ENCODE results near the gene SLC35B2. TPM values are rescaled to one million over a fixed set of nuclear protein-coding genes. Genes with fewer than 3 reads are reported as not detected.

SLC35B2 gene
- total and polyA plus RNA-seq, 2 experiments from 2014 or later = 74.1 to 104 TPM

DNA sequence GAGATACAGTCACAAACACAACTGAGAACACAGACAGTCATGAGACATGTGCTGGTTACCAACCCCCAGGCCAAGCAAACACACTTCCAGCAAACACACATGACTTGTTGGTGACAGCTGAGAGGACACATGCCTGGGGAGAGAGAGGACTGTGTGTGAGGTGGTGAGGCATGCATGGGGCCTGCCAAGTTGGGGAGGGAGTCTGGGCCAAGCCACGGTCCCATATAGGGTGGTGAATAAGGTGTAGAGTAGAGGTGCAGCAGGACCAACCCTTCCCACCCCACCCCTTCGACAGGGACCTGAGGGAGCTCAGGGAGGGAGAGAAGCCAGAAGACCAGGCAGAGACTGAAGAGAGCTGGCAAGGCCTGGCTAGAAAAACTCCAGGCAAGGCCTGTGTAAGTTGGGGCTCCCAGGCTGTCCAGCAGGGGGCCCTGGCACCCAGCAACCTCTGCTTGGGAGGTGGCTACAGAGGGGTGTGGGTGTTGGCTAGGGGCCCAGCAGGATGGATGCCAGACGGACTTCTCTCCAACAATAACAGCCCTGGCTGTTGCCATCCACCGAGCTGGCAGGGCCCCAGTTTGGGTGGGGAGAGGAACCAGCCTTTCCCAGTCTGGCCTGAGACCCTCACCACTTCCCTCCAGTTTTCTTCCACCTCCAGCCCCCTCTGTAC is 35.9 kb downstream of the SLC35B2 start:
- H3K27me3 ChIP-seq = no peaks in the 10 kb centered on the region
- peak; percentile 88 for DNase-seq (ENCODE audit: low spot score)
- no peak overlapping the region for H3K4me3 ChIP-seq
- TF ChIP-seq EZH2phosphoT487 (IDR thresholded peaks at IDR 0.05; ENCODE audit: low read depth, severe bottlenecking, unreplicated experiment) = no peak
- TF ChIP-seq, protein P1, sequence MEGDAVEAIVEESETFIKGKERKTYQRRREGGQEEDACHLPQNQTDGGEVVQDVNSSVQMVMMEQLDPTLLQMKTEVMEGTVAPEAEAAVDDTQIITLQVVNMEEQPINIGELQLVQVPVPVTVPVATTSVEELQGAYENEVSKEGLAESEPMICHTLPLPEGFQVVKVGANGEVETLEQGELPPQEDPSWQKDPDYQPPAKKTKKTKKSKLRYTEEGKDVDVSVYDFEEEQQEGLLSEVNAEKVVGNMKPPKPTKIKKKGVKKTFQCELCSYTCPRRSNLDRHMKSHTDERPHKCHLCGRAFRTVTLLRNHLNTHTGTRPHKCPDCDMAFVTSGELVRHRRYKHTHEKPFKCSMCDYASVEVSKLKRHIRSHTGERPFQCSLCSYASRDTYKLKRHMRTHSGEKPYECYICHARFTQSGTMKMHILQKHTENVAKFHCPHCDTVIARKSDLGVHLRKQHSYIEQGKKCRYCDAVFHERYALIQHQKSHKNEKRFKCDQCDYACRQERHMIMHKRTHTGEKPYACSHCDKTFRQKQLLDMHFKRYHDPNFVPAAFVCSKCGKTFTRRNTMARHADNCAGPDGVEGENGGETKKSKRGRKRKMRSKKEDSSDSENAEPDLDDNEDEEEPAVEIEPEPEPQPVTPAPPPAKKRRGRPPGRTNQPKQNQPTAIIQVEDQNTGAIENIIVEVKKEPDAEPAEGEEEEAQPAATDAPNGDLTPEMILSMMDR (IDR thresholded peaks at IDR 0.05; ENCODE audit: poor library complexity) = peak; percentile 62
- H3K79me2 ChIP-seq = peaks cover 8% of the 10 kb centered on the region
- peak overlapping the region; percentile 16 for H3K4me2 ChIP-seq
- peaks cover 54% of the 10 kb centered on the region for H3K4me1 ChIP-seq (ENCODE audit: insufficient read depth)
- peak overlapping the region; percentile 20 for H3K27ac ChIP-seq
- no peaks in the 10 kb centered on the region for H3K9me2 ChIP-seq (replicated peaks; ENCODE audit: insufficient read depth)
- H3K36me3 ChIP-seq (replicated peaks; ENCODE audit: insufficient read depth, low read depth) = no peaks in the 10 kb centered on the region
- H4K20me1 ChIP-seq (ENCODE audit: insufficient read depth, poor library complexity, severe bottlenecking) = no peaks in the 10 kb centered on the region
- no peaks in the 10 kb centered on the region for H3K9me3 ChIP-seq (ENCODE audit: low read depth)
- H2AFZ ChIP-seq = no peak overlapping the region
- WGBS (ENCODE audit: low lambda C conversion rate, missing lambda C conversion rate) = 41% methylated on average over 4 of the region's 4 CpGs

DNA sequence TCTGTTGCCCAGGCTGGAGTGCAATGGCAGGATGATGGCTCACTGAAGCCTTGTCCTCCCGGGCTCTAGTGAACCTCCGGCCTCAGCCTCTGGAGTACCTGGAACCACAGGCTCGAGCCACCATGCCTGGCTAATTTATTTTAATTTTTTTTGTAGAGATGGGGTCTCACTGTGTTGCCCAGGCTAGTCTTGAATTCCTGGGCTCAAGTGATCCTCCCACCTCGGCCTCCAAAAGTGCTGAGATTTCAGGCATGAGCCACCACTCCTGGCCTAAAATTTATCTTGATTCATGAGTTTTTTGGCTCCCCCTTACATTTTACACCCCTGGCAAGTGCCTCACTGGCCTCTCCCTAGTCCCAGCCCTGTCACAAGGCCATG is 36.4 kb downstream of the SLC35B2 start:
- Histone ChIP-seq H3K4me3 (no peak overlapping the region), H3K36me3 (replicated peaks; ENCODE audit: insufficient read depth, low read depth) (no peaks in the 10 kb centered on the region), H3K9me2 (replicated peaks; ENCODE audit: insufficient read depth) (no peaks in the 10 kb centered on the region), H3K4me2 (no peak overlapping the region), H3K27ac (peak overlapping the region; percentile 20), H4K20me1 (ENCODE audit: insufficient read depth, poor library complexity, severe bottlenecking) (no peaks in the 10 kb centered on the region), H3K4me1 (ENCODE audit: insufficient read depth) (peaks cover 49% of the 10 kb centered on the region), H3K27me3 (no peaks in the 10 kb centered on the region), H2AFZ (no peak overlapping the region), H3K79me2 (peaks cover 8% of the 10 kb centered on the region), H3K9me3 (ENCODE audit: low read depth) (no peaks in the 10 kb centered on the region)
- no peak for DNase-seq (ENCODE audit: low spot score)
- TF ChIP-seq, protein P1 (IDR thresholded peaks at IDR 0.05; ENCODE audit: poor library complexity) = no peak
- TF ChIP-seq EZH2 (IDR thresholded peaks at IDR 0.05; ENCODE audit: borderline replicate concordance) (no peak), EZH2phosphoT487 (IDR thresholded peaks at IDR 0.05; ENCODE audit: low read depth, severe bottlenecking, unreplicated experiment) (no peak)
- WGBS (ENCODE audit: low lambda C conversion rate, missing lambda C conversion rate) = 94% methylated on average over 4 of the region's 4 CpGs

DNA sequence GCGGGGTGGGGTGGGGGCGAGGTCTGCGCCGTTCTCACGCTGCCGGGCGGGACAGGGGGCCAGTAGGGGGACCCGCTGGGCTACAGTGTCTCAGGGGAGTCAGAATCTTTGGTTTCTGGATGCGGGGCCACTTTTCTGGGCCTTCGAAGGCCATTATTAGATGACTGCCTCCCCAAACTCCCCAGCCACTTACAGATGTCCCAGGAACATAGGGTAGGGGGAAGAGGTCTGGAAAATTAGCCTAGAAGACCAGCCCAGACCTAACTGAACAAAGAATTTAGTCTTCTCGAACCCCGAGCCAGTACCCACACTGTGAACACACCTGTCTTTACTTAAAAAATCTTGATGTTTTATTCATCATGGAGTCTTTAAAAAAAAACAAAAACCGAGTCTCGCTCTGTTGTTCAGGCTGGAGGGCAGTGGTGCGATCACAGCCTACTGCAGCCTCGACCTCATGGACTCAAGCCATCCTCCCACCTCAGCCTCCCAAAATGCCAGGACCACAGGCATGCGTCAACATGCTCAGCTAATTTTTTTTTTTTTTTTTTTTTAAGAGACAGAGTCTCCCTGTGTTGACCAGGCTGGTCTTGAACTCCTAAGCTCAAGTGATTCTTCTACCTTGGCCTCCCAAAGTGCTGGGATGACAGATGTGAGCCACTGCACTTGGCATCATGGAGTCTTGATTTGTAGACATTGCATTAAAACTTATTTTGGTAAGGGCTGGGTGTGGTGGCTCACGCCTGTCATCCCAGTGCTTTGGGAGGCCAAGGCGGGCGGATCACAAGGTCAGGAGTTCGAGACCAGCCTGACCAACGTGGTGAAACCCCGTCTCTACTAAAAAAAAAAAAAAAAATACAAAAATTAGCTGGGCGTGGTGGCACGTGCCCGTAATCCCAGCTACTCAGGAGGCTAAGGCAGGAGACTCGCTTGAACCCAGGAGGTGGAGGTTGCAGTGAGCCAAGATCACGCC is 37.2 kb downstream of the SLC35B2 start:
- 62% methylated on average over 27 of the region's 28 CpGs for WGBS (ENCODE audit: low lambda C conversion rate, missing lambda C conversion rate)
- H3K79me2 ChIP-seq = peaks cover 8% of the 10 kb centered on the region
- H3K27me3 ChIP-seq = no peaks in the 10 kb centered on the region
- H3K4me3 ChIP-seq = no peak overlapping the region
- H3K4me1 ChIP-seq (ENCODE audit: insufficient read depth) = peaks cover 42% of the 10 kb centered on the region
- TF ChIP-seq, protein P1 (IDR thresholded peaks at IDR 0.05; ENCODE audit: poor library complexity) = peak; percentile 4
- TF ChIP-seq EZH2phosphoT487 (IDR thresholded peaks at IDR 0.05; ENCODE audit: low read depth, severe bottlenecking, unreplicated experiment) = no peak
- TF ChIP-seq EZH2 (IDR thresholded peaks at IDR 0.05; ENCODE audit: borderline replicate concordance) = no peak
- no peak overlapping the region for H3K27ac ChIP-seq
- no peak overlapping the region for H2AFZ ChIP-seq
- DNase-seq (ENCODE audit: low spot score) = no peak
- H3K9me3 ChIP-seq (ENCODE audit: low read depth) = no peaks in the 10 kb centered on the region
- H3K36me3 ChIP-seq (replicated peaks; ENCODE audit: insufficient read depth, low read depth) = no peaks in the 10 kb centered on the region
- H4K20me1 ChIP-seq (ENCODE audit: insufficient read depth, poor library complexity, severe bottlenecking) = no peaks in the 10 kb centered on the region
- H3K4me2 ChIP-seq = peak overlapping the region; percentile 95
- no peaks in the 10 kb centered on the region for H3K9me2 ChIP-seq (replicated peaks; ENCODE audit: insufficient read depth)
